Inflammatory macrophage (primary cell): ENCODE results near the gene NBAS.
"Not testable (repeated sequence)": the region's sequence is repeated elsewhere in the genome, so short reads cannot be mapped to it uniquely, and the experiment has no call there.

ENCODE experiments used
- DNase-seq, 2 donors: peaks; one replicate each; pipeline ENCODE4 v3.0.0-alpha.2; 2020 to 2022

Gene NBAS

DNA sequence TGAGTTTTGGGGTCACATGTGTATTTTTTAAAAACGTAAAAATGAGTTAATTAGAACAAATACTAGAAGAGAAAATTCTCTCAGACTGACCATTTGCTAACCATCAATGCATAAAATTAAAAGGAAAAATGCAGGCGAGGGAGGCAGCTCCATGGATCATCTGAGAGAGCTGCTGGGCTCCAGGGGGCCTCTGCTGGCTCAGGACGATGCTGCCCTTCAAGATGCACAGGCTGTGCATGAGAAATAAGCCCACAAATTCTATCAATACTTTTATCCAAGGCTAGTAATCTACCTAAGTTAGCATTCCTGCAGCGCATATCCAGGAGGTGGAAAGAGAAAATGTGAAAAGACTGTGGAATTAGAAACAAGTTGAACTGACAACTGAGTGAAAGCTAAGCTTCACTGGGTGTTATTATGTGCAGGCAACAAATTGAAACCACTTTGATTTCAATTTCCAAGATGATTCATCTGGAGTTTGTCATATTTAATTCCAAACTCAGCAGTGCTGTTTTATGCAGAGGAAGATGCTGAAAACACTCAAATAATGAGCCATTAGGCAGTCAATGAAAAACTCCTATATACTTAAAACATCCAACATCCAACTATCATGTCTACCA is 261.1 kb downstream of the NBAS start:
- DNase-seq: no peak

DNA sequence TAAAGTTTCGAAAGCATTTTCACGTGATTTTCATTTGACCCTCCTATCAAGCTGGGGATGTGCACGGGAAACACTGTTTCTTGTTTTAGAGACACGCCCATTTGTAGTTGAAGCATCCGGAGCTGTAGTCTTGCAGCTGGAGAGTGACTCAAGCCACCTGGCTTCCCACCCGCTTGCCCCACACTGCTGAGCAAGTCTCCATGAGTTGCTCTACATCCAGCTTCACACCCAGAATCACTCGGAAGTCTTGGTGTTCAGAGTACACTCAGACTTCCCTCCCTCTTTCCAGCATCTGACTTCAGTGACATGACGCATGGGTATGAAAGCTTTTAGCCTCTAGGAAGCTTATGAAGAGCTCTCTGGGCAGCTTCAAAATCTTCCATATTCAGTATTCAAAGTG is 262.4 kb downstream of the NBAS start:
- no peak for DNase-seq

DNA sequence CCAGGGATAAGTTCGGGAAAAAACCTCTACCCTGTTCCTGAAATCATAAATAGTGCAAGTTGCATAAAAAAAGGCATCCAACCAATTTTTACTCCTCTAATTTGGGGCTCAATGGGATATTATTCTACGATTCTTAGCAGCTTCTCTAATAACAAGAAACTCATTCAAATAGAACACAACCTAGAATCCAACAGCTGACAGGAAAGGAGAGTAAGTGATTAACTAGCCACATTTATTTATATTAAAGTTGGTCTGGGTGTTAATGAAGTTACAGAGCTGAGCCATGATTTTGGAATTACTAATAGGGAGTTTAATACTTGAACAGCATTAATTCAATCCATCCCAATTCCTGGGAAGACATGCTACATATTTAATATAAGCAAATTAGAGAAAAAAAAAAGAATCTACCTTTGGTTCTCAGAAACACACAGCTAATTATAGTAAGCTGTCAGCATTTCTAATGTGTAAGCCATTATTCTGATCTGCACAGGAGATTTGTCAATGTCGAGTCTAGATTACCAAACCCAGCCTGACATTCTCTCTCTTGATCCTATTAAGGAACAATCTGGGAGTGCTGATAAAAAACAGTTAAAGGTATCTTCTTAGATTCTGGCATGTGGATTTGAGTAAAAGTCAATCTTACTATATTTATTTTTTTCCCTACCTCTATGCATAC is 267.7 kb downstream of the NBAS start:
- no peak for DNase-seq

DNA sequence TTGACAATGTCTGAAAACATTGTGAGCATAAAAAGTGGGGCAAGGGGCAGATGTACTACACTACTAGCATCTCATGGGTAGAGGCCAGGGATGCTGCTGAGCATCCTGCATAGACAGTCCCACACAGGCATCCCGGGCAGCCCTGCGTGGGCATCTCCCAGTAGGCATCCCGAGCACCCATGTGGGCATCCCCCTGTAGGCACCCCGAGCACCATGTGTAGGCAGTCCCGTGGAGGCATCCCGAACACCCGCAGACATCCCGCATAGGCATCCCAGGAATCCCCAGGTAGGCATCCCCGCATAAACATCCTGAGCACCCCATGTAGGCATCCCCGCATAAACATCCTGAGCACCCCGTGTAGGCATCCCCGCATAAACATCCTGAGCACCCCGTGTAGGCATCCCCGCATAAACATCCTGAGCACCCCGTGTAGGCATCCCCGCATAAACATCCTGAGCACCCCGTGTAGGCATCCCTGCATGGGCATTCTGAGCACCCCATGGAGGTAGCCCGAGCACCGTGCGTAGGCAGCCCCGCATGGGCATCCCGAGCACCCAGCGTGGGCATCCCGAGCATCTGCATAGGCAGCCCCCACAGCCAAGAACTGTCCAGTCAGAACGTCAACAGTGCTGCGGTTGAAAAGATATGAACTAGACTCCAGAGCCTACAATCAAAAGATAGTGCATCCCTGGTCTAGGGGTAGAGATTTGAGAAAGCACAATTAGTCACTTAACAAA is 273.5 kb downstream of the NBAS start:
- no peak for DNase-seq

DNA sequence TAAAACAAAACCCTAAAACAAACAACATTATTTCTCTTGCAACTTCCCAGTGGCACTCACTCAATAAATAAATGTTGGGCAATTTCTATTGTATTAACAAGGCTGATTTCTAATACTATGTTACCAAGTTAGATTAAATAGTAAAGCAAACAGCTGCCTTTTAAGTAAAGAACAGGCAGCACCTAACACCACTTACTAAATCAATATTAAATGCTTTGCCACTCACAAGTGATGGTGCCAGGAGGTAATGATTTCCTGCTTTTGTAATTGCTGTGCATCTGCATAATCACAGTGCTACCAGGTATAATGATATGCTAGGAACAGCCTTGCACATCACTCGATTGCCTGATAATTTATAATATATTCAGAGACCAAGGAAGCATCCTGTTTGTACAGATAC is 276.5 kb downstream of the NBAS start:
- DNase-seq: no peak

DNA sequence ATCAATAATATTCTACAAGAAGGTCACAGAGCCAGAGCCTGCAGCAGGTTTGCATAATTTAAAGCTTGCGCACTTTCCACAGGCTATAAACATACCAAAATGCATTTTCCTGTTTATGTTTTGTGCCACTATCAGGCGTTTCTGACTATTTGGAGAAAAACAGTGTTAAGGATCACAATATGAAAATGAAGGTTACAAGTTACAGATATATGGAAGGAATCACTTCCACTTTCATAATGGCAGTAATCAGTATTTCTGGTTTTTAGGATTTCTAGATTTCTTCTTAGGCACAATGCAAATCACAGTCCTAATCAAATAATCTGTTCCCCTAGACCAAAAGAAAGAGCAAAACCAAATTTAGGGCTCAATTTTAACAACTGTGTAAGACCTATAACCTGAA is 279.5 kb downstream of the NBAS start:
- no peak for DNase-seq

DNA sequence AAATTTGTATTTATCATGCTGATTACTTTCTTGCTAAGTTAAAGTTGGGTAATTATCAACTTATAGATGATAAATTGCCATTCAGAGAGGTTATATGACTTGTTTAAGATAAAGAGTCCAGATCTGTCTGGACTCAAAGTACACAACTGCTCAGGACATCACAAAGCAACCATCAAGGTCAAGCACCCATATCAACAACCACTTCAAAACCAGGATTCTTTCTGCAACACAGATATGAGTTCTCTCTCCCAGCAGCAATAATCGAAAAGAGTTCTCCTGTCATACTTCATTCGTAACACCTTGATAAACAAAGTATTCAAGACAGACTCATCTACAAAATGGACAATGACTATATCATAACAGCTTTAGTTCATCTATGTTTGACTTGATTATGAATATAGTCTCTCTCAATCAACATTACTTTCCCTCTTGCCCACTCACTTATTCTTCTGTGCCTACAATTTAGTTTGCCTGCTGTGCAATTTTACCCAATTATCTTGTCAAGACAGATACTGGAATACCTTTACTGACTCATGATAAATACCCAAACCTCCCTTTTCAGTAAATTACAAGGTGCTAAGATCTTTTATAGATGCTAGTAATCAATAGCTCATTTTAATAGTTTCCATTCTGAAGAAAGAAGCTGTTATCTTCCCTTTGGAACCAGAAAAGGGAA is 281.8 kb downstream of the NBAS start:
- no peak for DNase-seq

DNA sequence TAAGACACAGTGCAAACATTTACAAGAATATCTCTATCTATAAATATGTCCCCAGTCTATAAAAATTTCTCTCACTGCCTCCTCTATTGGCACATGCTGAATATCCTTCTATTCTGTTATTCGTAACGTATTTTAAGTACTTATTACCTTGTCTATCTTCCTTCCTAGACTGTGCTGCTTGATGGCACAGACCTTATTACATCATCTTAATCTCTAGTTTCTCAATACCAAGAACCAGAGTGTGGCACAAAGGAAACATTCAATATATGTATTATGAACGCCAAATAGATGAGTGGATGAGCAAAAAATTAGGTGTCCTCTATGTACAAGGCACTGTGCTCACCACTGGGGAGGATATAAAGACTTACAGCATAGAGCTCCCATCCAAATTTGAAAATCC is 282.8 kb downstream of the NBAS start:
- no peak for DNase-seq

DNA sequence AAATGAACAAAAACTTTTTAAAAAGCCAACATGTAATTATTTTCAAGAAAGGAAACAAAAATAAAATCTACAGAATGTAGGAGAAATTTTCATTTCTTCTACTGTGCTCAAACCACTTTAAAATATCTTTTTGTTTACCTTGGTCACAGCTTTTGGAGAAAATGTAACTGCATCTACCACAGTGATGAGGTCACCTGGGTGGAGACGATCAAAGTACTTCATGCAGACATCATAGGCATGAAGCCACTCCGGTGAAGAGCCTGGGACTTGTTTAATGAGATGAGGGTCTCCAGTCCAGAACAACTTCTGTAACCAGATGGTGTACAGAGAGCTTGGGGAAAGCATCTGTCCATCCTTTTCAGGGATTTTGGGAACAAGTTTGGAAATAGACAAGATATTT is 285.8 kb downstream of the NBAS start:
- no peak for DNase-seq

DNA sequence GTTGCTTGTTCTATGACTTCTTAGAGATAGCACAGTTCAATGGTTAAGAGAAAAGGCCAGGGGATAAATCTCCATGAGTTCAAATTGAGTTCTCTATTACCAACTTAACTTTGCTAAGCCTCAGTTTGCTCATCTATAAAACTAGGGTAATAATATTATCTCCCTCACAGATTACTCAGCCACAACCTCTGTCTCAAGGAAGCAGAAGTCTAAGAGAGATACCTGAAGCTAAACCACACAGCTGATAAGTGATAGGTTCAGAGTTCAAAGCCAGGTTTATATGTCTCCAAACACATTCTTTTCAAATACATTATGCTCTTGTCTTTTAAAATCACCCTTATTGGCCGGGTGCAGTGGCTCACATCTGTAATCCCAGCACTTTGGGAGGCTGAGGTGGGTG is 287.7 kb downstream of the NBAS start:
- DNase-seq: no peak

DNA sequence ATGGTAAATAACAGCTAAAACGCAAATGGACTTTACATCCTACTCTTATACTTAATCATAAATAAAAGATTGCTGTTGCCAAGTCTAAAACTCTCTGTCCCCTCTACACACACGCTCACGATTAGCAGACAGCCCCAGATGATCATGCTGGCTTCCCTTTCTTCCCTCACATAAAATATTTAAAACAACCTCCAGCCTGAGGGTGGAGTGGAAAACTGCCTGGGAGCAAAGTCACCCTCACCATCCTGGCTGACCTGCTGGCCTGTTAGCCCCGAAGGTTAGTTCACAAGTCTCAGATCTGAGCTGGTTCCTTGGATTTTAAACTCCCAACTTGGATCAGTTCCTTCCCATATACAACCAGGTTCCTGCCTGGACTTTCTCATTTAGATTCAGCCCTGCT is 288.2 kb downstream of the NBAS start:
- DNase-seq: no peak

DNA sequence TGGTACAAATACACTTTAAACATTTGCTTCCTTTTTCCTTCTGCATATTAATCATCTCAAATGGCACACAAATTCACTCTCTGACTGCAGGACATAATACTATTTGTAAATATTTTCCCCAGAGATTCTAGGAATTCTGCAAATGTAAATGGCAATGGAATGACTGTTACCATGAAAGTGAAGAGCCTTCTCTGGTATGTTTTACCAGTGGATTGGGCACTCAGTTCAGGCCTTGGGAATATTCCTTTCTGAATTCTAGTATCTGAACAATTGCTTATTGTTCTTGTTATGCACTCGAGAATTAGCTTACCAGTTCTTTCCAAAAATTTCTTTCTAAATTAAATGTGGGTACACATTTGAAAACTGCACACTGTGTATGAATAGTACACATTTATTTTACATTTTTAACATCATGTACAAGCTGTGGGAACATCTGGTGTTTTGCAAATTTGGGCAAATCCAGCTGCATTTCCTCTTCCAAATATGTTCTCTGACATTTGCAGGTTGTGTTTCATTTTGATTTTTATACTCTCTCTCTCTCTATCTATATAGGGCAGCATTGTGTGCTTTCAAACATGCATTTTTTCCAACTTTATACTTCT is 289.1 kb downstream of the NBAS start:
- DNase-seq: no peak

DNA sequence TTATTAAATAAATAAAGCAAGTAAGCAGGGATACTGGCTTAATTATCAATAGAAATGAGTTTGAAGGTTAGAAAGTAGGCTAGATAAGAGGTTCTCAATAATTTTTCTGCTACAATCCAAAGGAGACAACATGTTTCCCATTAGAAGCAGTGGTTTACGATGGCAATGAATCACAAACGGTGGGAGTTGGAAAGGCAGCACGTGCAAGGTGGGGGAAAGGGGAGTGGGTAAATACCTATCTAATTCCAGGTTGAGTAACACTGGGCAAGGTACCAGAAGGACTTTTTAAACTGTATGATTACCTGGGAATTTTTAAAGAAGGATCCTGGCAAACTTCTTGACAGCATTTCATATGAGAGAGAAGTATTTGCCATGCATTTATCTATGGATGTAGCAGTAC is 289.9 kb downstream of the NBAS start:
- DNase-seq: no peak

DNA sequence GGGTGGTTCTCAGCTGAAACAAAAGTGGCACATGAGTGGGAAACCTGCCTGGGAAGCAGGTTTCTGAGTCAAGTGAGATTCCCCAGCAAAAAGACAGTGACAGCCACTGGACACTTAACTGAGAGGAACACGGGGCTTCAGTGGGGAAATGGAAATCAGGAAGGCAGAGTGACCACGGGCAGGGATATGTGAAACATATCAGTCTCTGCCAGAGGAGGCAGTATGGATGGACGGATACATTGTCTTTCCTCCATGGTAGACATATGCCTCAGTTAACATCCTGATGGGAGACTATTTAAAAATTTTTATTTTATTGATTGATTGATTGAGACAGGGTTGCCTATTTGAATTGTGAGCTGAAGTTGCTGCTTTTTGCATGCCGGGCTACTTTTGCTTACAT is 292.1 kb downstream of the NBAS start:
- DNase-seq: no peak

DNA sequence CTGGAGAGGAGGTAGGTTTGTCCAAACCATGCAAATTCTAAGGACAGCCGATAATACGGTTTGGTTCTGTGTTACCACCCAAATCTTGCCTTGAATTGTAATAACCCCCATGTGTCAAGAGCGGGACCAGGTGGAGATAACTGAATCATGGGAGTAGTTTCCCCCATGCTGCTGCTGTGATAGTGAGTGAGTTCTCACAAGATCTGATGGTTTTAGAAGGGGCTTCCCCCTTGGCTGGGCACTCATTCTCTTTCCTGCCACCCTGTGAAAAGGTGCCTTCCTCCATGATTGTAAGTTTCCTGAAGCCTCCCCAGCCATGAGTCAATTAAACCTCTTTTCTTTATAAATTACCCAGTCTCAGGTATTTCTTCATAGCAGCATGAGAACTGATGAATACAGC is 295.2 kb downstream of the NBAS start:
- DNase-seq: no peak

DNA sequence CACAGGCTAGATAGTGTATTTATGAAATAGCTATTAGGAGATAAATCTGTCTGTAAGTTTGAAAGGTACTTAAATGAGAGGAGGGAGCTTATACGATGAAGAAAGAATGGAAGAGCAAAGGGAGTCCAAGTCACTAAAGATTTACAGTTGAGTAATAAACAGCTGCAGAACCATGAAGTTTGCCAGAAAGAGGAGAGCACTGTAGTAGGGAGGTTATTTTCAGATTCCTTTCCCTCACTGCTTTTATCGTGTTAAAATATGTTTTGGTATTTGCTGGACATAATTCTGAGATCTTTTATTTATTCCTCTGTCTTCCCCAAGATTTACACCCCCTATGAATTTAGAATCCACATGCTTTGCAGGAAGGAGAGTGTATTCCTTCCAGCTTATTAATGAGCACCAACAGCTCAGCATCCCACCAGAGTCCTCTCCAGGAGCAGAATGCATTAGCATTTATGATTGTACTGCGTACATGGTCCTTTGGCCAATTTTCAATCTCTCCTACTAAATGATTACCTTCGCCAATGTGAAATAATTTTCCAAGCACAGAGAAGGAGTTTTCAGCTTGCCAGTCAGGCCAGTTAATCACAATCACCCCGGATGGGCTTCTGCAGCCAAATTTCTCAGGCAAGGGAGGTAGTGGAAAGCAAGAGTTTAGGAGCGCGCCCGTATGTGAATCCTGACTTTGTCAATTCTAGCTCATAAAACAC is 297.0 kb downstream of the NBAS start:
- no peak for DNase-seq

DNA sequence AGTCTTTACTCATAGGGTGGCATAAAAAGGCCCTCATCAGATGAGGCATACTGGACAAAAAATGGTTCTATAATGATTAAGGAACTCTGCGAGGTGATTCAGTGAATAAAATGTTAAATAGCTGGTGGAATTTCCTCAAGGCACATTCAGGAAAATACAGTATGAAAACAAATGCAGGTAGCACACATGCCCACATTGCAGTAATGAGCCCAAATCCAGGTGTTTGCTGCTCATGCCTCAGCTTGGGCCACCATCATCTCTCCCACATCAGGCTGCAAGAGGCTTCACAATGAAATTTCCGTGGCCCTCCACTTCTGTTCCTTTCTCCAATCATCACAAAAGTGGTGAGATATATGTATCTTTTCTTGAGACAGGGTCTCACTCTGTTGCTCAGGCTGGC is 298.3 kb downstream of the NBAS start:
- no peak for DNase-seq

DNA sequence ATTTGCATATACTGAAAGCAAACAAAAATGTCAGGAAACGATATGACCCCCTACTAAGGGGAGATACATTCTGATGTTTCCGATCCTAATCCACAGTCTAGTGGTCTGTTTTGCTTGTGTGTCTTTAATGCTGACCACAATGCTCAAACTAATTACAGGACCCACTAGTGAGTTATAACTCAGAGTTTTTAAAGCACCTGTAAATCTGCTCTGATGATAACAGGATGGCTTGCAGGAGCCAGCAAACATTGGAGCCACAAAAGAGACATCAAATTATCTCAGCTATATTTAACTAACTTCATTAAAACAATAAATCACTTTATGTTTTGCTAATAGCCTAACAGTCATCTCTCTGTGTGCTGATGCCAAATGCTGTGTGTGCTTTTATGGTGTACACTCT is 300.3 kb downstream of the NBAS start:
- no peak for DNase-seq

DNA sequence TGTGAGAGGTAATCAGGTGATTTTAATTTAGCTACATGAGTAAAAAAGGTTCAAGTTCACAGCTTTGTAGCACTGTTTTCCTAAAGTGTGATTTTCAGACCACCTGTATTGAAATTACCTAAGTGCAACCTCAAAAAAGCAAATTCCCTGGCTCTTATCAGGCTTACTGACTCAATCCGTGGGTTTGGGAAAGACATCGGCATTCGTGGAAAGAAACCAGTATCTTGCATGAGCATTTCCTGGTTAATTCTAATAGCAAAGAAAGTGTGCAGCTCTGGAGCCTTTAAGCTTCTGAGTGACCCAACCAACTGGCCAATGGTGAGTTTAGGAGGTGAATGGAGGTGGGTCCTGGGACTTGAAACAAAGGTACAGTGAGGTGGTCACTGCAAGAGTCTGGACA is 300.9 kb downstream of the NBAS start:
- no peak for DNase-seq

DNA sequence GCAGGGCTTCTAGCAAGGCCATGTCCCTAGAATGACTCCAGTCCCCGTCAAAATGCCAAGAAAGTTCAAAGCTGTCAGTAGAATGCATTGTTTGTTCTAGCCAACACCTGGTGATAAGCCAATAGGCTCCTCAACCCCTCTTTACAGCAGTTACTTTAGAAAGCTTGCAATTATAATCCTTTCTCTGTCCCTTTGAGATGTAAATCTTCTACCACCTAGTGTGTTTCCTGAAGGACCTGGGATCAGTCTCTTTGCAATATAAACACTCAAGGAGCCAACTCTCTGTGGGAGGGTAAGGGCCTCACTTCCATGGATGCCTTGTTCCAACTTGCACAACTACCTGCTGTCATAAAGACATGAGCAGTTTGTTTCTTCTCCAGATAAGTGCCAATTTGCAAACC is 301.8 kb downstream of the NBAS start:
- DNase-seq: no peak

DNA sequence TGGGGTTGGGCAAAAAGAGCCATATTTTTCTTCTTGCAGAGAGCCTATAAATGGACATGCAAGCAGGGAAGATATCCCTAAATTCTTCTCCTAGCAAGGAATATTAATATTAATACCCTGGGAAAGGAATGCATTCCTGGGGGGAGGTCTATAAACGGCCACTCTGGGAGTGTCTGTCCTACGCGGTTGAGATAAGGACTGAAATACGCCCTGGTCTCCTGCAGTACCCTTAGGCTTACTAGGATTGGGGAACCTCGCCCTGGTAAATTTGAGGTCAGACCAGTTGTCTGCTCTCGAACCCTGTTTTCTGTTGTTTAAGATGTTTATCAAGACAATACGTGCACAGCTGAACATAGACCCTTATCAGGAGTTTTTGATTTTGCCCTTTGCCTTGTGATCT is 302.7 kb downstream of the NBAS start:
- not testable (repeated sequence) for DNase-seq

DNA sequence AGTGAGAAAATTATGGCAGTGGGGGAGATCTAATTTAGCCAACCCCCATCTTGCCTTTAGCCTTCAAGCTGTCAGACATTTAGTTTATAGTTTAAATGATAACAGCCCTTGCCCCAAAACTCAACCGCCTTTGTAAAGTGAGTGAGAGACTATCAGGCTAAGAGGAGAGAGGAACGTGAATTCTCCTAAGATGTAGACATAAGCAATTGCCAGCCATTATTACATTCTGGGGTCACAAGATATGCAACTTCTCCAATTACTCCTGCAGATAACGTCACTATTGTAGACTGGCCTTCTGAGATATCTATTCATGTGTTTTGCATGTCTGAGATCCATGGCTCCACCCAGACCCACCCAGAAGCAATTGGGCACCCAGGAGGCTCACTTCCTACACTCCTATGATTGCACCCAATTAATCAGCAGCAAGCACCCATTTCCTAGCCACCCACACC is 307.3 kb downstream of the NBAS start:
- DNase-seq: peak in 1 of 2 donors; percentile 3

DNA sequence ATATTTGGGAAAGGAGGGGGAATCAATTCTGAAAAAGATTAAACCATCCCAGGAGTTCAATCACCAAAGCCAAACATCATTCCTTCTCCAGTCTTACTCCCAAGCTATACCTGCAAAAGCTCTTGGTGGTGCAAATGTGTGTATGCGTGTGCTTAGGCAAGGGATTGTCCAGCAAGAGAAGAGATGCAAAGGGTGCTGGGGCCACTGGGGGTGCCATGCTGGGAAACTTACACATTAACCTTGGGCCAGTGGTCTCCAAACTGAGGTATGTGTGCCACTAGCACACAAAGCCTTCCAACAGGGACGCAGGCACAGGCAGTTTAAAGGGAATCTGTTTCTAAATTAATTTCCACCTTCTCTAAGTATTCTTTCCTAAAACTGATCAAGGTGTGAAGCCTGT is 307.9 kb downstream of the NBAS start:
- DNase-seq: no peak
